Measurements from ENCODE around the gene JAZF1.

JAZF1 gene

GRCh38 chr7:28180364-28181147 is at the start of gene JAZF1:
TSS of gene JAZF1 (minus strand) at chr7:28180795.
- peak; percentile 18 for DNase-seq

- no peak for DNase-seq
These were observed 49.7 kb upstream of the JAZF1 start for GRCh38 chr7:28230261-28230660.

- DNase-seq = no peak
These were observed 47.8 kb upstream of the JAZF1 start for GRCh38 chr7:28228396-28228795.

- DNase-seq = no peak
These were observed 45.4 kb upstream of the JAZF1 start for GRCh38 chr7:28226003-28226402.

GRCh38 chr7:28225576-28225975 is 45.0 kb upstream of the JAZF1 start:
- peak; percentile 82 for DNase-seq

- peak; percentile 60 for DNase-seq
These were observed 44.1 kb upstream of the JAZF1 start for GRCh38 chr7:28224675-28225074.

GRCh38 chr7:28224172-28224571 is 43.6 kb upstream of the JAZF1 start:
- no peak for DNase-seq

GRCh38 chr7:28222636-28223035 is 42.0 kb upstream of the JAZF1 start:
- no peak for DNase-seq

- no peak for DNase-seq
These were observed 39.2 kb upstream of the JAZF1 start for GRCh38 chr7:28219793-28220192.

GRCh38 chr7:28217143-28217542 is 36.5 kb upstream of the JAZF1 start:
- no peak for DNase-seq

GRCh38 chr7:28211006-28211405 is 30.4 kb upstream of the JAZF1 start:
- no peak for DNase-seq

GRCh38 chr7:28208506-28208905 is 27.9 kb upstream of the JAZF1 start:
- DNase-seq = no peak

GRCh38 chr7:28207486-28208158 is 27.0 kb upstream of the JAZF1 start:
- no peak for DNase-seq

- no peak for DNase-seq
These were observed 24.9 kb upstream of the JAZF1 start for GRCh38 chr7:28205506-28205905.

- no peak for DNase-seq
These were observed 23.1 kb upstream of the JAZF1 start for GRCh38 chr7:28203508-28204240.

GRCh38 chr7:28202222-28202621 is 21.6 kb upstream of the JAZF1 start:
- DNase-seq = no peak

GRCh38 chr7:28201131-28201530 is 20.5 kb upstream of the JAZF1 start:
- DNase-seq = peak; percentile 36

GRCh38 chr7:28200598-28200997 is 20.0 kb upstream of the JAZF1 start:
- DNase-seq = no peak

- DNase-seq = no peak
These were observed 18.5 kb upstream of the JAZF1 start for GRCh38 chr7:28199021-28199510.

GRCh38 chr7:28195910-28196620 is 15.5 kb upstream of the JAZF1 start:
- DNase-seq = no peak

- DNase-seq = no peak
These were observed 12.4 kb upstream of the JAZF1 start for GRCh38 chr7:28192786-28193585.

- DNase-seq = no peak
These were observed 11.2 kb upstream of the JAZF1 start for GRCh38 chr7:28191751-28192150.

Data from NCI-H524 treated with DMSO at 0.1 percent for 48 hours (cell line).